T-helper 17 cell (primary cell): ENCODE measurements around the gene MSI2. TPM values are rescaled to one million over a fixed set of nuclear protein-coding genes. Genes with fewer than 3 reads are reported as not detected.

ENCODE experiments used
- ATAC-seq: fragments of 150-1000 bp; cut with Tn5 transposase; 2 replicates; pipeline ENCODE4 v1.10.0; 2021; ENCODE audit warnings: mild to moderate bottlenecking, moderate library complexity
- DNase-seq, 3 donors: peaks; one replicate each; pipeline versions ENCODE4 v3.0.0 to v3.0.0-alpha.2; 2020 to 2021
- H3K9me3 ChIP-seq: one replicate; pipeline ENCODE4 v1.7.0; 2013; ENCODE audit warnings: low read length, mild to moderate bottlenecking; ENCODE audit not compliant: control insufficient read depth, poor library complexity, severe bottlenecking
- H3K27ac Mint-ChIP-seq: one replicate; pipeline ENCODE4 v1.8.0; 2022; ENCODE audit warnings: mild to moderate bottlenecking, moderate library complexity, mixed read lengths
- H3K27me3 Mint-ChIP-seq: one replicate; pipeline ENCODE4 v1.8.0; 2022; ENCODE audit warnings: mixed read lengths
- H3K36me3 Mint-ChIP-seq: one replicate; pipeline ENCODE4 v1.8.0; 2022; ENCODE audit warnings: low read depth, mixed read lengths
- H3K4me1 Mint-ChIP-seq: one replicate; pipeline ENCODE4 v1.8.0; 2022; ENCODE audit warnings: mild to moderate bottlenecking, mixed read lengths
- H3K4me3 Mint-ChIP-seq: one replicate; pipeline ENCODE4 v1.8.0; 2022; ENCODE audit warnings: mild to moderate bottlenecking, moderate library complexity, mixed read lengths
- total RNA-seq, 4 donors: library from RNA in 2 of 4; stranded (reverse) in 2 of 4; gene quantifications; one replicate each; pipeline ENCODE4 v1.2.3 and lab custom pipeline; 2022 to 2026

MSI2 gene
- total RNA-seq, 2 donors from 2014 or later, result 148 to 151 TPM

DNA sequence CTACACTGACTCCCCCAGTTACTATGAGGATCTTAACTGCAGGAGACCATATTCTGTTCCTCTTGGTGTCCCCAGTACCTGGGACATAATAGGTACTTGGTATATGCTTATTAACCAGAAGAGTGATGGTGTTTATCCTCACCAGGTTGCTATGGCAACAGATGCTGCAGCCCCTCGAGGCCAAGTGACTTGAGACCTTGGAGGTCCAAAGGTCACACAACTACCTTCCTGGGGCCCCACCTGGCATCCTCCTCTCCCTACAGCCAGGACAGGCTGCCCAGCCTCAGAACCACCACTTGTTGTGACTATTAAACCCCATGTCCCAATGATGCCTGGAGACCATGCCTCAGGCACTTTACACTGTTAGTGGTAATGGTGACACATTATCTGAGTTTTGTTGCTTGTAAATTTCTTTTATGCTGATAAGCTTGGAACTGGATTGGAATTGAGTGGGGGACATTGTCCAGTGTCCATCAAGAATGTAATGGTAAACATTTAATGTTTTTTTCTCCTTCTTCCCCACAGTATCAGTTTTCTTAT is 299.4 kb downstream of the MSI2 start:
- ATAC-seq, result no peak
- no peaks in the 10 kb centered on the region for H3K9me3 ChIP-seq
- H3K36me3 Mint-ChIP-seq, result no peaks in the 10 kb centered on the region
- peaks cover 20% of the 10 kb centered on the region for H3K4me1 Mint-ChIP-seq
- no peak overlapping the region for H3K4me3 Mint-ChIP-seq
- H3K27me3 Mint-ChIP-seq, result no peaks in the 10 kb centered on the region
- no peak for DNase-seq
- peak overlapping the region; percentile 9 for H3K27ac Mint-ChIP-seq

DNA sequence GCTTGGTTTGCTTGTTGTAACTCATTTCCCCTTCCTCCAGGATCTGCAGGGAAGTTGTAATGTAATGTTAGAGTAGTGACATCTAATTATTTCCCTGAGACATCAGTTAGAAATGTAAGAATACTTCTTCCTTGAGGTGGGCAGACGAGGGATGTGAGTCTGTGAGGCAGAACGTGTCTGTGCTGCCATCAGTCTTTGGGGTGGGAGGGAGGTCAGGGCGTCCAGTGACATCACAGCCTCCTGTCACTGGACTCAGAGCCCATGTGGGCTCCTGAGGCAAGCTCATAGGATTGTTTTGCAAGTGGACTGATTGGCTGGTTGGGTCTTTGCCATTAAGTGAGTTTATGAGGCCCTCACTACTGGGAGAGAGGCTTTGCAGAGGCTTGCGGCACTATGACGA is 300.0 kb downstream of the MSI2 start:
- no peaks in the 10 kb centered on the region for H3K9me3 ChIP-seq
- H3K4me3 Mint-ChIP-seq, result no peak overlapping the region
- no peak for DNase-seq
- no peak overlapping the region for H3K27ac Mint-ChIP-seq
- ATAC-seq, result no peak
- no peaks in the 10 kb centered on the region for H3K36me3 Mint-ChIP-seq
- H3K4me1 Mint-ChIP-seq, result peaks cover 16% of the 10 kb centered on the region
- no peaks in the 10 kb centered on the region for H3K27me3 Mint-ChIP-seq

DNA sequence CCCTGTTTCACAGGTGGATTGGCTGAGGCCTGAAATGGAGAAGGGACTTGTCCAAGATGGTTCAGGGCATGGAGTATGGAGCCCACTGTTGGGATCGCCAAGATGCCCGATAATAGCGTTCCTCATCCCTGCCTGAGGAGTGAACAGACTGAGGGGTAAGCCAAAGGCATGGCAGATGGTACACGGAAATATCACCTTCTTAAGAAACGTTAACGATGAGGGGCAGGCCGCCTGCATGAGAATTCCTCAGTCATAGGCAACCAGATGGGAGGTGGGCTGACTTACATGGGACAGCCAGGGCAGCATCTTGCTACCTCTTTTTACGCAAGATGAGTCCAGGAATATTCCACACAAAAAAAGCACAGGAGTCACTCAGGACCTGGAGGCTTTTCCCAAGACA is 300.7 kb downstream of the MSI2 start:
- ATAC-seq, result no peak
- Mint-ChIP-seq H3K4me3 (no peak overlapping the region), H3K4me1 (peaks cover 12% of the 10 kb centered on the region), H3K27ac (no peak overlapping the region), H3K27me3 (no peaks in the 10 kb centered on the region), H3K36me3 (no peaks in the 10 kb centered on the region)
- H3K9me3 ChIP-seq, result no peaks in the 10 kb centered on the region
- DNase-seq, result no peak

DNA sequence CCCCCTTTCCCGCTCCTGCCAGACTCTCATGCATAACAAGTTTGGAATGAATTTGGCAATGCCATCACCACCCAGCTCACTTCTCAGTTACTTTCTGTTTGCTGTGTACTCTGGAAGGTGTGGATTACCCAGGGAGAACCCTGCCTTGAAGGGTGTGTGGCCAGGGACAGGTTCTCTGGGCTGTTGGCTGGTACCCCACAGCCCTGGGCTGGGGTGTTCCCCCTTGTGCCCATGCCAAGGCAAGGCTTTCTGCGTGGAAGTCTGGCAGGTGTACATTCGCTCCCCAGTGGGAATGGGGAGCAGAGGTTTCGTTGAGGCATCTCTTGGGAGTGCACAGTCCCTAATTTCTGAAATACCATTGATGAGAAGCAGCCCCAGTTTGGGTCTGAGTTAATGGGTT is 301.1 kb downstream of the MSI2 start:
- no peaks in the 10 kb centered on the region for H3K36me3 Mint-ChIP-seq
- no peak for DNase-seq
- H3K27me3 Mint-ChIP-seq, result no peaks in the 10 kb centered on the region
- peaks cover 12% of the 10 kb centered on the region for H3K4me1 Mint-ChIP-seq
- H3K9me3 ChIP-seq, result no peaks in the 10 kb centered on the region
- no peak overlapping the region for H3K4me3 Mint-ChIP-seq
- no peak for ATAC-seq
- no peak overlapping the region for H3K27ac Mint-ChIP-seq

DNA sequence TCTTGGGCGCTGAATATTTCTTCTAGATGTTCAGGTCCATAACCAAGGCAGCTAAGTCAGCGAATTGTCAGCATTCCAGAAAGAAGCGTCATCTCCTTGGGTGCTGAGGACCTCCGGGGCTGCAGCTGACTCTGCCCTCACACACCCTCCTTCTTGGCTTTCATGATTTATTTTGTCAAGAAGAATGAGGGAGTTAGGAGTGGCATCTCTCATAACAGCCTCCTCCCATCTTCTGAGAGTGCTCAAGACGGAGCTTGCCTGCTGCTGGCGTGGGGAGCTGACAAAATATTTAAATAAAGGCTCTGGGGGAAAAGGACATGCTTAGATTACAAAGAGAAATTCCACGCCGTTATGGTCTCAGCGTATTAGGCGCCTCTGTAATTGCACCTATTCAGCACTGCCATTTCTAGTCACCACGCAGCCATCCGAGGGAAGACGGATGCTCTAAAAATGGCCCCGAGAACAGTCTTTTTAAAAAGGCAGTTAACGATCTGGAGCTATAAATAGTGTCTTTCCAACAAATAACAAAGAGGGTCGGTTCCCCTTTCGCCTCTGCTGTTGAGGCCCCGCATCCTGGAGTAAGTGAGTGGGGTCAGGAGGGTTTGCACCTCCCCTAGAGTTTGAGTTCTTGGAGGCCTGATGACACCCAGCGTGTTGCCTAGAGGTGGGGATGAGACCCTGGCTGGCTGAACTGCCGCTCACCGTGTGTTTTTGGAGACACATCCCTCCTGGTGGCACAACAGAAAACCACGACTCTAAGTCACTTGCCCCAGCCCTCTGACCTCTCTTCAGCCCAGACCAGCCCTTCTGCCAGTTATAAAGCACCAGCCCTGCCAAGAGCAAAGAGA is 301.7 kb downstream of the MSI2 start:
- Mint-ChIP-seq H3K27ac (peak overlapping the region; percentile 16), H3K36me3 (no peaks in the 10 kb centered on the region), H3K27me3 (no peaks in the 10 kb centered on the region), H3K4me1 (peaks cover 11% of the 10 kb centered on the region), H3K4me3 (no peak overlapping the region)
- ATAC-seq (no peak), DNase-seq (no peak)
- no peaks in the 10 kb centered on the region for H3K9me3 ChIP-seq

DNA sequence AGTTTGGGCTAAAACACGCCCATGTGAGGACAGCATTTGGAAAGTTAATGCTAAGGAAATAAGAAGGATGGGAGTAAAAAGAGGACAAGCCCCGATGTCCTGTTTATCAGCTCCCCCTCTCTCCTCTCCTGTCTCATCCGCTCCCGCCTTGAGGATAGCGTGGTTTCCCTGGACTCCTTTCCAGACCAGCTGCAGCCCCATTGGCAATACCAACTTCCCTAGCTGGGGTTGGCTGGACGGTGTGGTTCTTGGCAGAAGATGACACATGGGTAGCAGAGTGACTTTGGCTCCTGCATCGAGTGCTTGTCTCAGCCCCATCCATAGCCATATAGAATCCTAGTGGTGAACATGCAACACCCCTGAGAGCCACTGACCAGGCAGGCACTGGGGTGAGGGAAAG is 302.9 kb downstream of the MSI2 start:
- Mint-ChIP-seq H3K4me3 (no peak overlapping the region), H3K4me1 (peaks cover 13% of the 10 kb centered on the region), H3K27ac (no peak overlapping the region), H3K36me3 (no peaks in the 10 kb centered on the region), H3K27me3 (no peaks in the 10 kb centered on the region)
- ATAC-seq, result no peak
- DNase-seq, result no peak
- no peaks in the 10 kb centered on the region for H3K9me3 ChIP-seq

DNA sequence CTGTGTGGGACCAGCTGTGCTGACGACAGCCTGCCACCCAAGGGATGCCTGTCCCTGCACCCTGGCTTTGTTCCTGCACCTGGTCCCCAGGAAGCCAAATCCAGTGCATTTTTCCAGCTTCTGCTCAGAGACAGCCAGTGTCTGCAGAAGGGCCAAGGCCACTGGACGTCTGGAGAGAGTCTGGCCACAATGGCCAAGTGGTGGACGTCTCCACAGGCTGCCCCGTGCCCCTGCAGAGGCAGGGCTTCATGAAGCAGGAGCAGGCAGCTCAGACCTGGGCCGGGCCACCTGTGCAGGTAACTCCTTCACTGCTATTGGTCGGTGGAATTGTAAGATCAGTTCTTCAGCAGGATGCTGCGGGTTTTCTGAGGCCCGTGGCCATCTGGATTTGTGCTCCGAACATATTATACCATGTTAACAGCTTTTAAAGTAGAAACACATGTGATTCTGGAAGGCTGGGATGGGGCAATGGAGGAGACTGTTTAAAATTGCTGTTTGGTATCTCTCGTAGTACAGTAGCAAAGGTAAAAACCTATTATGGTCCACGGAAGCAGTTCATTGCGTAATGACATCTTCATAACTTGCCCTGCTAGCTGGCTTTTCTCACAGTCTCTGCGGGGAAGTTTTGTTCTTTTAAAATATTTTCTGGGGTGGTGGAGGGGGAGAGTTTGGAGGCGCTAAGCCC is 303.5 kb downstream of the MSI2 start:
- no peak overlapping the region for H3K27ac Mint-ChIP-seq
- peaks cover 13% of the 10 kb centered on the region for H3K4me1 Mint-ChIP-seq
- H3K36me3 Mint-ChIP-seq, result no peaks in the 10 kb centered on the region
- no peak for DNase-seq
- no peaks in the 10 kb centered on the region for H3K27me3 Mint-ChIP-seq
- H3K4me3 Mint-ChIP-seq, result no peak overlapping the region
- no peaks in the 10 kb centered on the region for H3K9me3 ChIP-seq
- ATAC-seq, result no peak

DNA sequence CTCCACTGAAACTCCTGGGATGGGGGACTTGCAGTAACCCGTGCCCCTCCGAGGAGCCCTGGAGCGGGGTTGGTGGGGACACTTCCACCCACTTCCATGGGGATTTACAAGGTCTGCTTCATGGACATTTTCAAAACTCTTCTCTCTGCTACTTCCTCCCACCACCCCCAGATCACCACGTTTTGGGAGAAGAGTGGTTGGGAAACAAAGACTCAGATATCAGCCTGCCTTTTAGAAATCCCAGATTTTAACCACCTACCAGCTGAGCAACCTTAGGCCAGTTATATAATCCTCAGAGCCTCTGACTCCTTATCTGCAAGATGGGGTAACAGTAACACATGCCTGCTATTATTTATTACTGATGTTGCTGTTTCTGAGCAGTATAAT is 304.0 kb downstream of the MSI2 start:
- H3K4me3 Mint-ChIP-seq, result no peak overlapping the region
- DNase-seq, result no peak
- H3K27me3 Mint-ChIP-seq, result no peaks in the 10 kb centered on the region
- no peak for ATAC-seq
- peaks cover 11% of the 10 kb centered on the region for H3K4me1 Mint-ChIP-seq
- H3K9me3 ChIP-seq, result no peaks in the 10 kb centered on the region
- H3K27ac Mint-ChIP-seq, result no peak overlapping the region
- no peaks in the 10 kb centered on the region for H3K36me3 Mint-ChIP-seq

DNA sequence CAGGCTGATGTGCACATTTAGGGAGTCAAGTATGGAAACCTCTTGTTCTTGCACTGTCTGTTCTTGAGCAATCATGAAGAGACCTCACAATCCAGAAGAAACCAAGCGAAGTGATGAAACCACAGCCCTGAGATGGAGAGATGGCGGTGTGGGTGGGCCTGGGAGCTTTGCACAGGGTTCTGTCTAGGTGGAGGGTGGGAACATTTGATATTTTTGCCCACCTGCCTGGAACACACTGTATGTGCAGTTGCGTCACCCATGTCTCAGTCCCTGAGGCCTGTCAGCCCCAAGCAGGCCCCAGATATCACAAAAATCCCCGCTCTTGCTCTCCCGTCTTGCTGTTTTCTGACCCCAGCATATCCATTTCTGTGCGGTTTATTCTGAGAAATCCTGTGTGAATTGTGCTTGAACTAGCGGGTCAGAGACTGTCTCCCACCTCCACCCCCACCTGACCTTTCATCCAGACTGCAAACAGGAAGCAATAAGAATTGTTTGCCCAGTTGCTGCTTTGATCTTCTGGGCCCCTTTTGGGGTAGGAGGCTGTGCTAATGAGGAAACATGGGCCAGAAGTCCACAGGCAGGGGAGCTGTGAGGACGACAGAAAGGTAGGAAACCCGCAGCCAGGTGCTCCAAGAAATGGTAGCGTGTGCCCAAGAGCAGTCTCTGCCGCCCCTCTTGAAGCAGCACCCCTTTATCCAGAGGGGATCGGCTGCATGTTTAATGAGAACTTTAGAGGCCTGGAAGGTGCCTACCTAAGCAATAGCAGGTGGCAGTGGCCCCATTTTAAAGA is 304.9 kb downstream of the MSI2 start:
- no peaks in the 10 kb centered on the region for H3K9me3 ChIP-seq
- H3K27me3 Mint-ChIP-seq, result no peaks in the 10 kb centered on the region
- no peak overlapping the region for H3K4me3 Mint-ChIP-seq
- H3K4me1 Mint-ChIP-seq, result peaks cover 11% of the 10 kb centered on the region
- no peak overlapping the region for H3K27ac Mint-ChIP-seq
- no peak for ATAC-seq
- no peak for DNase-seq
- H3K36me3 Mint-ChIP-seq, result no peaks in the 10 kb centered on the region

DNA sequence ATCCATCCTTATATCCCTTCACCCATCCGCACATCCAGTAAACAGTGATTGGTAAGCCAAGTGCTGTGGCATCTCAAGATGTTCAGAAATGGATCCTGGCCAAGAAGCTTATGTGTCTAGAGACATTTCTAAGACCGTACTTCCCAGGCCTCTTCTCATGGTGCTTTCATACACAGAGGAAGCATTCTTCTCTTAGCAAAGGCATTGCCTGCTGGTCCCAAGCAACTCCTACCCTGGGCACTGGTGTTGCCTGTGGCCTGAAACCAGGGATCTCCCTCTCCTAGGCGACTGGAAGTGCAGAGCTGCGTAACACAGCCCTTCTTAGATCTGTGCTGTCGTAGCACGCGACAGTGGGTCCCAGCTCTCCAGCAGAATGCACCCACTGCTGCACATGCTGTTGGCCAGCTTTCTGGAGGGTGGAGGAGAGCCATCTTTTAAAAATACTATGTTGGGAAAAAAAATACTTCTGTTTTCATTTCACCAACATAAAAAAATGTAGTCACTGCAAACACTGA is 305.9 kb downstream of the MSI2 start:
- no peak for DNase-seq
- ATAC-seq, result no peak
- peaks cover 12% of the 10 kb centered on the region for H3K4me1 Mint-ChIP-seq
- H3K27ac Mint-ChIP-seq, result no peak overlapping the region
- no peaks in the 10 kb centered on the region for H3K27me3 Mint-ChIP-seq
- no peaks in the 10 kb centered on the region for H3K9me3 ChIP-seq
- no peak overlapping the region for H3K4me3 Mint-ChIP-seq
- no peaks in the 10 kb centered on the region for H3K36me3 Mint-ChIP-seq

DNA sequence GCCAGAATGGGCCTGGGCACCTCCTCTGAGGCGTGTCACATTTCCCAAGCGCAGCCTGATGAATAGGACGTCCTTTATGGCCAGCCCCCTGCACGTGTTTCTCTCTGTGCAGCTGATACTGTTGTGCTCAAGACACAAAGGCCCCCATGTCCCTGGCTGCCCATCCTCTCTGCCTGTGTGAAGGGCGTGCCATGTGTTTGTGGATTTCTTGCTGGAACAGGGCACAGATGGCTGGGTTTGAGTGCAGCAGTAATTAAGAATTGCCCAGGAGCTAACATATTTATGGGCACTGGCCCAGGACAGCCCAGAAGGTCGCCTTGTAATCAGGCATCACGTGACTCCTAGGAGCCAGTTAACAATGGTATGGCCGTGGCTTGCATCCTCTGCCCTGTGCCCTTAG is 307.6 kb downstream of the MSI2 start:
- no peaks in the 10 kb centered on the region for H3K9me3 ChIP-seq
- ATAC-seq (no peak), DNase-seq (no peak)
- Mint-ChIP-seq H3K27me3 (no peaks in the 10 kb centered on the region), H3K36me3 (no peaks in the 10 kb centered on the region), H3K4me1 (peaks cover 18% of the 10 kb centered on the region), H3K27ac (no peak overlapping the region), H3K4me3 (no peak overlapping the region)

DNA sequence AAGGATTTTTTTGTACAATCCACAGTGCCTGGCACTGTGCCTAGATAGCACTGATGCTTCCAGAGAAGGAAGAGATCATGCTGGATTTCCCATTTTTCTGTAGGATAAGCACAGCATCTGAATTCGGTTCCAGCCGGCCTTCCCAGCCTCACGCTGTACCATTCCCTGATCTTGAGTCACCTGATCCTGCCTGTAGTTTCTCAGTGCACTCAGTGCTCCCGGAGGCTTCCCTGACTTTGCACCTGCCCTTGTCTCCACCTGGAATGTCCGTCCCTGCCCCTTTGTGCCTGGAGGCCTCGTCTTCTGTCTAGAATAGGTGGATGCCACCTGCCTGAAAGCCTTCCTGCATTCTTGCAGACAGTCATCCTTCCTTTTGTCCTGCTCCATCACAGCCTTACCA is 308.9 kb downstream of the MSI2 start:
- no peaks in the 10 kb centered on the region for H3K36me3 Mint-ChIP-seq
- no peaks in the 10 kb centered on the region for H3K27me3 Mint-ChIP-seq
- DNase-seq (no peak), ATAC-seq (no peak)
- no peak overlapping the region for H3K27ac Mint-ChIP-seq
- H3K4me1 Mint-ChIP-seq, result peaks cover 24% of the 10 kb centered on the region
- H3K9me3 ChIP-seq, result no peaks in the 10 kb centered on the region
- H3K4me3 Mint-ChIP-seq, result no peak overlapping the region

DNA sequence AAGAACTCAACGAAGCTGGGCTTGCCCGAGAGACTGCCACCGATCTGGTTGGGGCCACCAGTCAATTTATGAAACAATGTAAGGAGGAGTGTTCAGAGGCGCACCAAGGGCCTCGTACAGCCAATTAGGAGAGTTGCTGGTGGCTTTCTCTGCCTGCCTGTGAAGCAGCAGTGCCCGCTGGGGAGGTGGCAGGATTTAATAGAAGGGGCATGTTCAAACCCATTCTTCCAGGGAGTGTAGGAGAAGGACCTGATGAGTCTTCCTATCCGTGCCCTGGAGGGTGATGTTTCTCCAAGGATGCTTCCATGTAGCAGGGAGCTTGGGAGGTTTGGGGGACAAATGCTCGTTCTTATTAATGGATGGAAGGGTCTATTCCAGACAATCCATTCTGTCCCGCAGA is 310.4 kb downstream of the MSI2 start:
- Mint-ChIP-seq H3K4me3 (no peak overlapping the region), H3K36me3 (no peaks in the 10 kb centered on the region)

More for the DNA sequence above, 310.4 kb downstream of the MSI2 start:
- no peaks in the 10 kb centered on the region for H3K27me3 Mint-ChIP-seq
- peaks cover 24% of the 10 kb centered on the region for H3K4me1 Mint-ChIP-seq
- no peak overlapping the region for H3K27ac Mint-ChIP-seq
- DNase-seq, result no peak
- no peak for ATAC-seq
- H3K9me3 ChIP-seq, result no peaks in the 10 kb centered on the region
